Measurements from ENCODE around the gene USP5. TPM values are rescaled to one million over a fixed set of nuclear protein-coding genes. Genes with fewer than 3 reads are reported as not detected.

USP5 gene
- total and polyA plus RNA-seq, 2 experiments from 2014 or later: 73.2 to 96.2 TPM

- Histone ChIP-seq H3K9ac (peak overlapping the region; percentile 82), H2AFZ (peak overlapping the region; percentile 89), H3K9me3 (ENCODE audit: low read depth) (no peaks in the 10 kb centered on the region), H3K27me3 (replicated peaks; ENCODE audit: insufficient read depth) (no peaks in the 10 kb centered on the region), H3K79me2 (ENCODE audit: insufficient read depth) (peaks cover 11% of the 10 kb centered on the region; the same call in 1 of the 2 replicates), H4K20me1 (ENCODE audit: insufficient read depth) (no peaks in the 10 kb centered on the region), H3K27ac (no peak overlapping the region), H3K4me2 (ENCODE audit: unreplicated experiment) (peak overlapping the region; percentile 86), H3K4me1 (ENCODE audit: insufficient read depth) (peaks cover 10% of the 10 kb centered on the region; the same call in 1 of the 2 replicates), H3K9me2 (ENCODE audit: insufficient read depth) (no peaks in the 10 kb centered on the region), H3F3A (ENCODE audit: insufficient read depth) (no peaks in the 10 kb centered on the region), H3K36me3 (ENCODE audit: low read depth) (no peaks in the 10 kb centered on the region), H3K4me3 (peak overlapping the region; percentile 94)
- no peak for DNase-seq
- TF ChIP-seq EZH2phosphoT487 (IDR thresholded peaks at IDR 0.05; ENCODE audit: insufficient read depth, low read depth): no peak
- no peak for TF ChIP-seq EZH2 (IDR thresholded peaks at IDR 0.05; ENCODE audit: insufficient read depth, poor library complexity, severe bottlenecking)
- in situ Hi-C loops (cut with MboI): no loop called here
- WGBS, 2 experiments (ENCODE audit: low coverage in 1 of 2, low lambda C conversion rate in 2 of 2, missing lambda C conversion rate in 2 of 2): 13 to 14% methylated on average over 24 to 29 of the region's 29 CpGs
Measured at GRCh38 chr12:6914947-6915788, 63.2 kb downstream of the USP5 start.

GRCh38 chr12:6915789-6916285, 63.9 kb downstream of the USP5 start:
- in situ Hi-C loops (cut with MboI): no loop called here
- H3K4me3 ChIP-seq: peak overlapping the region; percentile 94
- no peaks in the 10 kb centered on the region for H4K20me1 ChIP-seq (ENCODE audit: insufficient read depth)
- WGBS, 2 experiments (ENCODE audit: low coverage in 1 of 2, low lambda C conversion rate in 2 of 2, missing lambda C conversion rate in 2 of 2): 78 to 81% methylated on average over 14 of the region's 14 CpGs
- no peaks in the 10 kb centered on the region for H3F3A ChIP-seq (ENCODE audit: insufficient read depth)
- TF ChIP-seq EZH2 (IDR thresholded peaks at IDR 0.05; ENCODE audit: insufficient read depth, poor library complexity, severe bottlenecking) (no peak), EZH2phosphoT487 (IDR thresholded peaks at IDR 0.05; ENCODE audit: insufficient read depth, low read depth) (no peak)
- peaks cover 10% of the 10 kb centered on the region; the same call in 1 of the 2 replicates for H3K4me1 ChIP-seq (ENCODE audit: insufficient read depth)
- no peaks in the 10 kb centered on the region for H3K27me3 ChIP-seq (replicated peaks; ENCODE audit: insufficient read depth)
- H3K9me2 ChIP-seq (ENCODE audit: insufficient read depth): no peaks in the 10 kb centered on the region
- H2AFZ ChIP-seq: no peak overlapping the region
- no peak overlapping the region for H3K27ac ChIP-seq
- H3K4me2 ChIP-seq (ENCODE audit: unreplicated experiment): no peak overlapping the region
- H3K79me2 ChIP-seq (ENCODE audit: insufficient read depth): peaks cover 11% of the 10 kb centered on the region; the same call in 1 of the 2 replicates
- no peaks in the 10 kb centered on the region for H3K36me3 ChIP-seq (ENCODE audit: low read depth)
- DNase-seq: no peak
- no peak overlapping the region for H3K9ac ChIP-seq
- H3K9me3 ChIP-seq (ENCODE audit: low read depth): no peaks in the 10 kb centered on the region

Other genes starting within 250 kb of the USP5 start
- 148 and 171 TPM in 2 replicates for gene CHD4, start 244.8 kb upstream of the USP5 start, total RNA-seq (2014; rRNA removed; shearing (Covaris generic))
- gene CHD4, start 244.8 kb upstream of the USP5 start, polyA plus RNA-seq (2016; fragmentation: Nextera tagmentation; extraction: Ambion mirVana): 61.5 and 72.1 TPM in 2 replicates
- not detected in 2 replicates for gene LPAR5, start 216.2 kb upstream of the USP5 start, total RNA-seq (2014; rRNA removed; shearing (Covaris generic))
- gene LPAR5, start 216.2 kb upstream of the USP5 start, polyA plus RNA-seq (2016; fragmentation: Nextera tagmentation; extraction: Ambion mirVana): not detected in 2 replicates
- not detected in 2 replicates for gene ACRBP, start 204.7 kb upstream of the USP5 start, total RNA-seq (2014; rRNA removed; shearing (Covaris generic))
- not detected in 2 replicates for gene ACRBP, start 204.7 kb upstream of the USP5 start, polyA plus RNA-seq (2016; fragmentation: Nextera tagmentation; extraction: Ambion mirVana)
- gene ING4, start 189.0 kb upstream of the USP5 start, total RNA-seq (2014; rRNA removed; shearing (Covaris generic)): 31.7 and 39.1 TPM in 2 replicates
- gene ING4, start 189.0 kb upstream of the USP5 start, polyA plus RNA-seq (2016; fragmentation: Nextera tagmentation; extraction: Ambion mirVana): 43.5 and 46.0 TPM in 2 replicates
- gene ZNF384, start 162.8 kb upstream of the USP5 start, total RNA-seq (2014; rRNA removed; shearing (Covaris generic)): 17.3 and 26.2 TPM in 2 replicates
- 23.6 and 26.0 TPM in 2 replicates for gene ZNF384, start 162.8 kb upstream of the USP5 start, polyA plus RNA-seq (2016; fragmentation: Nextera tagmentation; extraction: Ambion mirVana)
- 0.11 TPM in 1 of 2 replicates, not detected in the other for gene PIANP, start 151.3 kb upstream of the USP5 start, total RNA-seq (2014; rRNA removed; shearing (Covaris generic))
- gene PIANP, start 151.3 kb upstream of the USP5 start, polyA plus RNA-seq (2016; fragmentation: Nextera tagmentation; extraction: Ambion mirVana): 0.60 and 0.75 TPM in 2 replicates
- gene COPS7A, start 128.1 kb upstream of the USP5 start, total RNA-seq (2014; rRNA removed; shearing (Covaris generic)): 94.5 and 123 TPM in 2 replicates
- 133 and 135 TPM in 2 replicates for gene COPS7A, start 128.1 kb upstream of the USP5 start, polyA plus RNA-seq (2016; fragmentation: Nextera tagmentation; extraction: Ambion mirVana)
- 252 and 313 TPM in 2 replicates for gene MLF2, start 99.0 kb upstream of the USP5 start, total RNA-seq (2014; rRNA removed; shearing (Covaris generic))
- gene MLF2, start 99.0 kb upstream of the USP5 start, polyA plus RNA-seq (2016; fragmentation: Nextera tagmentation; extraction: Ambion mirVana): 386 and 389 TPM in 2 replicates
- gene PTMS, start 85.8 kb upstream of the USP5 start, total RNA-seq (2014; rRNA removed; shearing (Covaris generic)): 109 and 130 TPM in 2 replicates
- gene PTMS, start 85.8 kb upstream of the USP5 start, polyA plus RNA-seq (2016; fragmentation: Nextera tagmentation; extraction: Ambion mirVana): 238 and 250 TPM in 2 replicates
- not detected in 2 replicates for gene LAG3, start 79.6 kb upstream of the USP5 start, total RNA-seq (2014; rRNA removed; shearing (Covaris generic))
- gene LAG3, start 79.6 kb upstream of the USP5 start, polyA plus RNA-seq (2016; fragmentation: Nextera tagmentation; extraction: Ambion mirVana): 0.29 TPM in 1 of 2 replicates, not detected in the other
- gene CD4, start 62.6 kb upstream of the USP5 start, total RNA-seq (2014; rRNA removed; shearing (Covaris generic)): not detected in 2 replicates
- gene CD4, start 62.6 kb upstream of the USP5 start, polyA plus RNA-seq (2016; fragmentation: Nextera tagmentation; extraction: Ambion mirVana): not detected in 2 replicates
- 0.51 and 2.8 TPM in 2 replicates for gene GPR162, start 30.3 kb upstream of the USP5 start, total RNA-seq (2014; rRNA removed; shearing (Covaris generic))
- 0.14 and 0.21 TPM in 2 replicates for gene GPR162, start 30.3 kb upstream of the USP5 start, polyA plus RNA-seq (2016; fragmentation: Nextera tagmentation; extraction: Ambion mirVana)
- 32.5 and 43.0 TPM in 2 replicates for gene P3H3, start 23.7 kb upstream of the USP5 start, total RNA-seq (2014; rRNA removed; shearing (Covaris generic))
- gene P3H3, start 23.7 kb upstream of the USP5 start, polyA plus RNA-seq (2016; fragmentation: Nextera tagmentation; extraction: Ambion mirVana): 37.6 and 39.1 TPM in 2 replicates
- gene GNB3, start 11.2 kb upstream of the USP5 start, total RNA-seq (2014; rRNA removed; shearing (Covaris generic)): 1.0 and 3.2 TPM in 2 replicates
- gene GNB3, start 11.2 kb upstream of the USP5 start, polyA plus RNA-seq (2016; fragmentation: Nextera tagmentation; extraction: Ambion mirVana): 1.5 and 2.2 TPM in 2 replicates
- gene CDCA3, start 864 bp upstream of the USP5 start, total RNA-seq (2014; rRNA removed; shearing (Covaris generic)): 19.6 and 23.9 TPM in 2 replicates
- gene CDCA3, start 864 bp upstream of the USP5 start, polyA plus RNA-seq (2016; fragmentation: Nextera tagmentation; extraction: Ambion mirVana): 30.2 and 31.4 TPM in 2 replicates
- gene TPI1, start 15.4 kb downstream of the USP5 start, total RNA-seq (2014; rRNA removed; shearing (Covaris generic)): 1,720 and 1,799 TPM in 2 replicates
- gene TPI1, start 15.4 kb downstream of the USP5 start, polyA plus RNA-seq (2016; fragmentation: Nextera tagmentation; extraction: Ambion mirVana): 1,936 and 1,978 TPM in 2 replicates
- gene SPSB2, start 21.2 kb downstream of the USP5 start, total RNA-seq (2014; rRNA removed; shearing (Covaris generic)): 4.4 and 4.6 TPM in 2 replicates
- gene SPSB2, start 21.2 kb downstream of the USP5 start, polyA plus RNA-seq (2016; fragmentation: Nextera tagmentation; extraction: Ambion mirVana): 4.1 and 4.8 TPM in 2 replicates
- gene LRRC23, start 52.7 kb downstream of the USP5 start, total RNA-seq (2014; rRNA removed; shearing (Covaris generic)): 4.3 and 4.6 TPM in 2 replicates
- 4.5 and 6.2 TPM in 2 replicates for gene LRRC23, start 52.7 kb downstream of the USP5 start, polyA plus RNA-seq (2016; fragmentation: Nextera tagmentation; extraction: Ambion mirVana)
- gene ENO2, start 62.4 kb downstream of the USP5 start, total RNA-seq (2014; rRNA removed; shearing (Covaris generic)): 10.1 and 16.3 TPM in 2 replicates
- 32.8 and 34.2 TPM in 2 replicates for gene ENO2, start 62.4 kb downstream of the USP5 start, polyA plus RNA-seq (2016; fragmentation: Nextera tagmentation; extraction: Ambion mirVana)
- gene ATN1, start 75.8 kb downstream of the USP5 start, total RNA-seq (2014; rRNA removed; shearing (Covaris generic)): 6.5 and 8.7 TPM in 2 replicates
- gene ATN1, start 75.8 kb downstream of the USP5 start, polyA plus RNA-seq (2016; fragmentation: Nextera tagmentation; extraction: Ambion mirVana): 13.3 and 14.7 TPM in 2 replicates
- gene RNU7-1, start 91.7 kb downstream of the USP5 start, total RNA-seq (2014; rRNA removed; shearing (Covaris generic)): not detected in 2 replicates
- gene RNU7-1, start 91.7 kb downstream of the USP5 start, polyA plus RNA-seq (2016; fragmentation: Nextera tagmentation; extraction: Ambion mirVana): not detected in 2 replicates
- 261 and 264 TPM in 2 replicates for gene C12orf57, start 91.9 kb downstream of the USP5 start, total RNA-seq (2014; rRNA removed; shearing (Covaris generic))
- gene C12orf57, start 91.9 kb downstream of the USP5 start, polyA plus RNA-seq (2016; fragmentation: Nextera tagmentation; extraction: Ambion mirVana): 247 and 257 TPM in 2 replicates
- gene PTPN6, start 99.2 kb downstream of the USP5 start, total RNA-seq (2014; rRNA removed; shearing (Covaris generic)): not detected in 2 replicates
- gene PTPN6, start 99.2 kb downstream of the USP5 start, polyA plus RNA-seq (2016; fragmentation: Nextera tagmentation; extraction: Ambion mirVana): 0.21 and 0.35 TPM in 2 replicates
- 212 and 221 TPM in 2 replicates for gene PHB2, start 118.5 kb downstream of the USP5 start, total RNA-seq (2014; rRNA removed; shearing (Covaris generic))
- 130 and 137 TPM in 2 replicates for gene PHB2, start 118.5 kb downstream of the USP5 start, polyA plus RNA-seq (2016; fragmentation: Nextera tagmentation; extraction: Ambion mirVana)
- gene EMG1, start 118.8 kb downstream of the USP5 start, total RNA-seq (2014; rRNA removed; shearing (Covaris generic)): 25.9 and 39.2 TPM in 2 replicates
- 68.6 and 72.1 TPM in 2 replicates for gene EMG1, start 118.8 kb downstream of the USP5 start, polyA plus RNA-seq (2016; fragmentation: Nextera tagmentation; extraction: Ambion mirVana)
- gene LPCAT3, start 166.3 kb downstream of the USP5 start, total RNA-seq (2014; rRNA removed; shearing (Covaris generic)): 7.7 and 11.8 TPM in 2 replicates
- gene LPCAT3, start 166.3 kb downstream of the USP5 start, polyA plus RNA-seq (2016; fragmentation: Nextera tagmentation; extraction: Ambion mirVana): 19.7 and 20.4 TPM in 2 replicates
- gene C1S, start 208.6 kb downstream of the USP5 start, total RNA-seq (2014; rRNA removed; shearing (Covaris generic)): 174 and 200 TPM in 2 replicates
- 195 and 198 TPM in 2 replicates for gene C1S, start 208.6 kb downstream of the USP5 start, polyA plus RNA-seq (2016; fragmentation: Nextera tagmentation; extraction: Ambion mirVana)
- gene C1R, start 240.3 kb downstream of the USP5 start, total RNA-seq (2014; rRNA removed; shearing (Covaris generic)): 51.1 and 52.2 TPM in 2 replicates
- gene C1R, start 240.3 kb downstream of the USP5 start, polyA plus RNA-seq (2016; fragmentation: Nextera tagmentation; extraction: Ambion mirVana): 75.0 and 78.9 TPM in 2 replicates

Data from GM23248 (cell line).